ENCODE measurements around the gene TBX1. TPM values are rescaled to one million over a fixed set of nuclear protein-coding genes. Genes with fewer than 3 reads are reported as not detected.

TBX1 gene
- total RNA-seq, 5 donors from 2014 or later (not counting 1 experiment from before 2014, with no cell fraction given): 0.20 TPM; not detected in 4

GRCh38 chr22:19716041-19716828 lies 44.3 kb upstream of the TBX1 start:
- H3K4me3 Mint-ChIP-seq: peak overlapping the region in 1 of 3 donors; percentile 55
- ATAC-seq (replicated peaks in 1 of 4): no peak

GRCh38 chr22:19716829-19717105 lies 43.8 kb upstream of the TBX1 start:
- no peak overlapping the region for H3K27ac ChIP-seq (ENCODE audit: low read length)
- ChIA-PET CTCF (no interaction called here), POLR2A (no interaction called here)
- peaks cover 0 to 82% of the 10 kb centered on the region in 2 experiments for H3K27me3 ChIP-seq (replicated peaks in 1 of 2; ENCODE audit: control insufficient read depth in 2 of 2, extremely low read depth in 1 of 2, insufficient read depth in 2 of 2, low read length in 1 of 2)
- WGBS (ENCODE audit: insufficient coverage): 100% methylated on average over 1 of the region's 1 CpG
- Mint-ChIP-seq H3K9me3 (no peaks in the 10 kb centered on the region), H3K36me3 (no peaks in the 10 kb centered on the region), H3K27ac (no peak overlapping the region), H3K4me3 (peak overlapping the region in 1 of 3 donors; percentile 34), H3K4me1 (peaks cover 9 to 18% (median 10%) of the 10 kb centered on the region in 3 donors), H3K27me3 (peaks cover 14 to 61% of the 10 kb centered on the region in 2 donors)
- DNase-seq (no peak), ATAC-seq (replicated peaks in 1 of 4) (no peak)
- no peaks in the 10 kb centered on the region for H3K9me3 ChIP-seq
- peaks cover 0 to 28% of the 10 kb centered on the region in 2 experiments for H3K4me1 ChIP-seq (ENCODE audit: control insufficient read depth in 1 of 2, extremely low read depth in 1 of 2, insufficient read depth in 2 of 2, low read length in 2 of 2)
- no peak overlapping the region for H3K4me3 ChIP-seq (ENCODE audit: control insufficient read depth in 1 of 2, extremely low read depth in 1 of 2, low read length in 1 of 2)
- no peaks in the 10 kb centered on the region for H3K36me3 ChIP-seq (ENCODE audit: control insufficient read depth in 2 of 2, extremely low read depth in 1 of 2, insufficient read depth in 1 of 2, low read length in 1 of 2)

More at GRCh38 chr22:19716041-19716828, 44.3 kb upstream of the TBX1 start:
- peaks cover 0 to 28% of the 10 kb centered on the region in 2 experiments for H3K4me1 ChIP-seq (ENCODE audit: control insufficient read depth in 1 of 2, extremely low read depth in 1 of 2, insufficient read depth in 2 of 2, low read length in 2 of 2)
- H3K36me3 ChIP-seq (ENCODE audit: control insufficient read depth in 2 of 2, extremely low read depth in 1 of 2, insufficient read depth in 1 of 2, low read length in 1 of 2): no peaks in the 10 kb centered on the region
- H3K27me3 ChIP-seq (replicated peaks in 1 of 2; ENCODE audit: control insufficient read depth in 2 of 2, extremely low read depth in 1 of 2, insufficient read depth in 2 of 2, low read length in 1 of 2): peaks cover 0 to 77% of the 10 kb centered on the region in 2 experiments
- H3K4me3 ChIP-seq (ENCODE audit: control insufficient read depth in 1 of 2, extremely low read depth in 1 of 2, low read length in 1 of 2): no peak overlapping the region
- CTCF ChIA-PET: no interaction called here
- H3K4me1 Mint-ChIP-seq: peaks cover 9 to 18% (median 10%) of the 10 kb centered on the region in 3 donors
- H3K27me3 Mint-ChIP-seq: peaks cover 13 to 56% of the 10 kb centered on the region in 2 donors
- 90% methylated on average over 6 of the region's 11 CpGs for WGBS (ENCODE audit: insufficient coverage)
- no peaks in the 10 kb centered on the region for H3K9me3 ChIP-seq
- H3K36me3 Mint-ChIP-seq: no peaks in the 10 kb centered on the region
- no peak overlapping the region for H3K27ac Mint-ChIP-seq
- POLR2A ChIA-PET: no interaction called here
- DNase-seq: no peak
- H3K9me3 Mint-ChIP-seq: no peaks in the 10 kb centered on the region
- no peak overlapping the region for H3K27ac ChIP-seq (ENCODE audit: low read length)

- H3K27me3 ChIP-seq (replicated peaks in 1 of 2; ENCODE audit: control insufficient read depth in 2 of 2, extremely low read depth in 1 of 2, insufficient read depth in 2 of 2, low read length in 1 of 2): peaks cover 0 to 84% of the 10 kb centered on the region in 2 experiments
- no peak for DNase-seq
- H3K27me3 Mint-ChIP-seq: peaks cover 14 to 61% of the 10 kb centered on the region in 2 donors
These were observed 43.4 kb upstream of the TBX1 start for GRCh38 chr22:19717181-19717580.

GRCh38 chr22:19717691-19718455 lies 42.7 kb upstream of the TBX1 start:
- CTCF ChIA-PET: no interaction called here
- WGBS (ENCODE audit: insufficient coverage): 10% methylated on average over 92 of the region's 96 CpGs
- no peaks in the 10 kb centered on the region for H3K9me3 Mint-ChIP-seq
- H3K4me1 Mint-ChIP-seq: peaks cover 9 to 18% (median 10%) of the 10 kb centered on the region in 3 donors
- Histone ChIP-seq H3K4me1 (ENCODE audit: control insufficient read depth in 1 of 2, extremely low read depth in 1 of 2, insufficient read depth in 2 of 2, low read length in 2 of 2) (peaks cover 4 to 31% of the 10 kb centered on the region in 2 experiments), H3K4me3 (ENCODE audit: control insufficient read depth in 1 of 2, extremely low read depth in 1 of 2, low read length in 1 of 2) (peak overlapping the region; percentile 39 to 65), H3K36me3 (ENCODE audit: control insufficient read depth in 2 of 2, extremely low read depth in 1 of 2, insufficient read depth in 1 of 2, low read length in 1 of 2) (no peaks in the 10 kb centered on the region), H3K27ac (ENCODE audit: low read length) (no peak overlapping the region), H3K9me3 (no peaks in the 10 kb centered on the region), H3K27me3 (replicated peaks in 1 of 2; ENCODE audit: control insufficient read depth in 2 of 2, extremely low read depth in 1 of 2, insufficient read depth in 2 of 2, low read length in 1 of 2) (peaks cover 0 to 88% of the 10 kb centered on the region in 2 experiments)
- peaks cover 14 to 62% of the 10 kb centered on the region in 2 donors for H3K27me3 Mint-ChIP-seq
- ATAC-seq (replicated peaks in 1 of 4): peak; percentile 92 to 94 (median 92)
- no peak overlapping the region for H3K27ac Mint-ChIP-seq
- peak; percentile 58 to 88 (median 77) for DNase-seq
- no peaks in the 10 kb centered on the region for H3K36me3 Mint-ChIP-seq
- H3K4me3 Mint-ChIP-seq: peak overlapping the region; percentile 58 to 72 (median 69)
- POLR2A ChIA-PET: no interaction called here

More at GRCh38 chr22:19717181-19717580, 43.4 kb upstream of the TBX1 start:
- no peak for ATAC-seq (replicated peaks in 1 of 4)
- Histone ChIP-seq H3K27ac (ENCODE audit: low read length) (no peak overlapping the region), H3K4me3 (ENCODE audit: control insufficient read depth in 1 of 2, extremely low read depth in 1 of 2, low read length in 1 of 2) (no peak overlapping the region), H3K36me3 (ENCODE audit: control insufficient read depth in 2 of 2, extremely low read depth in 1 of 2, insufficient read depth in 1 of 2, low read length in 1 of 2) (no peaks in the 10 kb centered on the region), H3K4me1 (ENCODE audit: control insufficient read depth in 1 of 2, extremely low read depth in 1 of 2, insufficient read depth in 2 of 2, low read length in 2 of 2) (peaks cover 0 to 28% of the 10 kb centered on the region in 2 experiments), H3K9me3 (no peaks in the 10 kb centered on the region)
- H3K4me1 Mint-ChIP-seq: peaks cover 9 to 18% (median 10%) of the 10 kb centered on the region in 3 donors
- H3K27ac Mint-ChIP-seq: no peak overlapping the region
- H3K4me3 Mint-ChIP-seq: peak overlapping the region in 2 of 3 donors; percentile 58 to 69
- H3K9me3 Mint-ChIP-seq: no peaks in the 10 kb centered on the region
- 100% methylated on average over 2 of the region's 9 CpGs for WGBS (ENCODE audit: insufficient coverage)
- ChIA-PET CTCF (no interaction called here), POLR2A (no interaction called here)
- no peaks in the 10 kb centered on the region for H3K36me3 Mint-ChIP-seq

- 2% methylated on average over 70 of the region's 70 CpGs for WGBS (ENCODE audit: insufficient coverage)
- ChIA-PET POLR2A (no interaction called here), CTCF (no interaction called here)
- Histone ChIP-seq H3K36me3 (ENCODE audit: control insufficient read depth in 2 of 2, extremely low read depth in 1 of 2, insufficient read depth in 1 of 2, low read length in 1 of 2) (no peaks in the 10 kb centered on the region), H3K9me3 (no peaks in the 10 kb centered on the region), H3K27me3 (replicated peaks in 1 of 2; ENCODE audit: control insufficient read depth in 2 of 2, extremely low read depth in 1 of 2, insufficient read depth in 2 of 2, low read length in 1 of 2) (peaks cover 0 to 88% of the 10 kb centered on the region in 2 experiments), H3K4me1 (ENCODE audit: control insufficient read depth in 1 of 2, extremely low read depth in 1 of 2, insufficient read depth in 2 of 2, low read length in 2 of 2) (peaks cover 4 to 38% of the 10 kb centered on the region in 2 experiments), H3K27ac (ENCODE audit: low read length) (no peak overlapping the region), H3K4me3 (ENCODE audit: control insufficient read depth in 1 of 2, extremely low read depth in 1 of 2, low read length in 1 of 2) (peak overlapping the region; percentile 31 to 65)
- Mint-ChIP-seq H3K4me1 (peaks cover 9 to 22% (median 11%) of the 10 kb centered on the region in 3 donors), H3K9me3 (no peaks in the 10 kb centered on the region), H3K4me3 (peak overlapping the region in 1 of 3 donors; percentile 56), H3K27me3 (peaks cover 18 to 61% of the 10 kb centered on the region in 2 donors), H3K36me3 (no peaks in the 10 kb centered on the region), H3K27ac (no peak overlapping the region)
- DNase-seq (no peak), ATAC-seq (replicated peaks in 1 of 4) (peak in 1 of 4 experiments; percentile 3)
These were observed 42.0 kb upstream of the TBX1 start for GRCh38 chr22:19718456-19719049.

- Mint-ChIP-seq H3K27me3 (peaks cover 14 to 57% of the 10 kb centered on the region in 2 donors), H3K27ac (no peak overlapping the region), H3K36me3 (no peaks in the 10 kb centered on the region), H3K9me3 (no peaks in the 10 kb centered on the region), H3K4me3 (peak overlapping the region; percentile 59 to 78 (median 72)), H3K4me1 (peaks cover 9 to 20% (median 9%) of the 10 kb centered on the region in 3 donors)
- 10% methylated on average over 27 of the region's 31 CpGs for WGBS (ENCODE audit: insufficient coverage)
- H3K4me1 ChIP-seq (ENCODE audit: control insufficient read depth in 1 of 2, extremely low read depth in 1 of 2, insufficient read depth in 2 of 2, low read length in 2 of 2): peaks cover 4 to 34% of the 10 kb centered on the region in 2 experiments
- H3K27me3 ChIP-seq (replicated peaks in 1 of 2; ENCODE audit: control insufficient read depth in 2 of 2, extremely low read depth in 1 of 2, insufficient read depth in 2 of 2, low read length in 1 of 2): peaks cover 0 to 84% of the 10 kb centered on the region in 2 experiments
- H3K36me3 ChIP-seq (ENCODE audit: control insufficient read depth in 2 of 2, extremely low read depth in 1 of 2, insufficient read depth in 1 of 2, low read length in 1 of 2): no peaks in the 10 kb centered on the region
- no peaks in the 10 kb centered on the region for H3K9me3 ChIP-seq
- ATAC-seq (replicated peaks in 1 of 4): no peak
- no peak overlapping the region for H3K27ac ChIP-seq (ENCODE audit: low read length)
- POLR2A ChIA-PET: no interaction called here
- CTCF ChIA-PET: interaction anchor here in 1 of 2 donors (0.5 kb wide), 1 partner anchor 817 kb away, joined by 9 read pairs; no protein-coding TSS in a partner anchor
- no peak for DNase-seq
- peak overlapping the region in 1 of 2 donors; percentile 65 for H3K4me3 ChIP-seq (ENCODE audit: control insufficient read depth in 1 of 2, extremely low read depth in 1 of 2, low read length in 1 of 2)
These were observed 41.5 kb upstream of the TBX1 start for GRCh38 chr22:19719050-19719482.
